Stimulated activated CD4-positive, alpha-beta T cell treated with anti-CD3 and anti-CD28 coated beads, Interleukin-2, amount 100 ng/mL, for 4 hours (primary cell): Measurements from ENCODE around the gene TCF12.
"Not testable (repeated sequence)": the region's sequence is repeated elsewhere in the genome, so short reads cannot be mapped to it uniquely, and the experiment has no call there.

Source experiments
- DNase-seq: peaks from one replicate; pipeline ENCODE4 v3.0.0-alpha.2; 2020; ENCODE audit warnings: low read depth

Gene TCF12

DNA sequence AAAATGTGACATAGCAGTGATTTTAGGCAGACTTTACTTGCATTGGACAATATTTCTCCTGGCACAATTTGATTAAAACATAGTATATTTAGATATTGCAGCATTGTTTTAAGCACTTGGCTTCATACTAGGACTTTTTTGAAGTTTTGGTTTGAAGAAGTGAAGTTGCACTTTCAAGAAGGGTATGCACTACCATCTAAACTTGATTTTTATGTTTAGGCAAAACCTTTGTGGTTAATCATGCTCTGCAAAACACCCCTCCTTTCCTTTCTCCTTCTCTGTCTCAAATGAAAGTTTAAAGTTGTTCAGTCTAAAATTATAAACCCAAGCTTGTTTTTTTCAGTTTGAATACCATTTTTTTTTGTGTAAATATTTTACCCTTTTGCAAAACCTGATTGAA, 173.8 kb downstream of the TCF12 start:
- DNase-seq = no peak

- DNase-seq = no peak
These were observed 176.1 kb downstream of the TCF12 start for GRCh38 chr15:57094321-57095257.

DNA sequence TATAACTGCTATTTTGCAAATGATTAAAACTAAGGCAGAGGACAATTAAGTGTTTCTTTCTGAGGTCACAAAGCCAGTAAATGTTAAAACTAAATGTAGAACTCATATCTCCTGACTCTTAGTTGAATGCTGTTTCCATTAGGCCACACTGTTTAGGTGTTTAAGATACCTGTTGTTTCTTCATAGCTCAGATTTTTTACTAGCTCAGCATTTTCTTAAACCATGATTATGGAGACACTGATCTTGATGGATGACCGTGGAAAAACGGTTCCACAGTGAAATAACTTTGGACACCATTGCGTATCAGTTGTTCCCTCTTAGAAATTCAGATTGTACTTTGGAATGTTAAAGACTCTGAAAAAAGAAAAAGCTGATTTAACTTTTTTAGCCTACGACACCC, 177.5 kb downstream of the TCF12 start:
- DNase-seq = no peak

- DNase-seq = no peak
These were observed 178.8 kb downstream of the TCF12 start for GRCh38 chr15:57097246-57097645.

GRCh38 chr15:57097919-57098543, 179.6 kb downstream of the TCF12 start:
- not testable (repeated sequence) for DNase-seq

- DNase-seq = no peak
These were observed 180.5 kb downstream of the TCF12 start for GRCh38 chr15:57098896-57099295.

GRCh38 chr15:57100136-57100539, 181.7 kb downstream of the TCF12 start:
- no peak for DNase-seq

DNA sequence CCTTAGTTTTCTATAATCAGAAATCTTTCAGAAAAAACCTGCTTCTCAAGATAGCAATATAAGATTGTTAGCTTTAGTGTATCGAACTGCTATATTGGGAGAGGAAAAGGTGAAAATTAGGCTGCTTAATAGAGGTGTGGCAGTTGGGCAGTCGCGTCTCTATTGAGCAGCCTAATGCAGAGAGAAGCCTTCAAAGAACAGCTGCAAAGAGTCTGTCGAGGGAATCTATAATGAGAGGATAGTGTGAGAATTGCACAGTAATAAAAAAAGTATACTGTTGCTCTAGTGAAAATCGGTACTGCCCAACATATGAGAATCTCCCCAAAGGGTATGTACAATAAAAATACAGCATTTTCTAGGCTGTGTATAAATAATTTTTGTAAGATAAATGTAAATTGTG, 184.4 kb downstream of the TCF12 start:
- DNase-seq = no peak

GRCh38 chr15:57108296-57108695, 189.9 kb downstream of the TCF12 start:
- no peak for DNase-seq

DNA sequence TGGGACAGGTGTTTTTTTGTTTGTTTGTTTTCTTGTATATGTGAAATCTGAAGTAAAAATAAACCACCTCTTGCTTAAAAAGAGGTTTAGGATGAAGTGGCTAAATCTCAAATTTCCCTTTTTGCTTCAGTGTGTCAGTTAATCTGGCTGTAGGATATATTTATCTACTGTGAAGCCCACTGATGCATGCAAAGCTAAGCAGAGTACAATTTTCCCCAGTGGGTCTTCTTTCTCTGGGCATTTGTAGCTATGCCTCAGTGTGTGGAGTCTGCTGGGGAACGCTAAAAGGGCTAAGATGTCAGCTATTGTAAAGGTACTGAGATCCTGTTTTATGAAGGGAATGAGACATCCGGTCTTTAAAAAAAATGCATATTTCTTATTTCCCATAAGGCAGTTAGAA, 190.6 kb downstream of the TCF12 start:
- DNase-seq = no peak

GRCh38 chr15:57111002-57111401, 192.6 kb downstream of the TCF12 start:
- DNase-seq = no peak

GRCh38 chr15:57112178-57112577, 193.7 kb downstream of the TCF12 start:
- no peak for DNase-seq

DNA sequence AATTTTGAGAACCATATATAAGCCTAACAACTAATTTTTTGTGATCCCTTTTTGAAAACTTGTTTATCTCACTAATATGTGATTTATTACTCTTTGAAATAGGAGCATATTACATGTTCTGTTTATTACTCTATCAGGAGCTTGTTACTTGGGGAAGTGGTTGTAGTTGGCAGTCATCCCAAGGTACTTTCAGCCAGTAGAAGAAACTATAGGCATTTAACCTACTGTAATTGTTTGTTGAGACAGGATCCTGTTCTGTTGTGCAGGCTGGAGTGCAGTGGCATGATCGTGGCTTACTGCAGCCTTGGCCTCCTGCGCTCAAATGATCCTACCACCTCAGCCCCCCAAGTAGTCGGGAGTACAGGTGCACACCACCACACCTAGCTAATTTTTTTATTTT, 195.6 kb downstream of the TCF12 start:
- DNase-seq = no peak

GRCh38 chr15:57118013-57118799, 199.8 kb downstream of the TCF12 start:
- DNase-seq = no peak

DNA sequence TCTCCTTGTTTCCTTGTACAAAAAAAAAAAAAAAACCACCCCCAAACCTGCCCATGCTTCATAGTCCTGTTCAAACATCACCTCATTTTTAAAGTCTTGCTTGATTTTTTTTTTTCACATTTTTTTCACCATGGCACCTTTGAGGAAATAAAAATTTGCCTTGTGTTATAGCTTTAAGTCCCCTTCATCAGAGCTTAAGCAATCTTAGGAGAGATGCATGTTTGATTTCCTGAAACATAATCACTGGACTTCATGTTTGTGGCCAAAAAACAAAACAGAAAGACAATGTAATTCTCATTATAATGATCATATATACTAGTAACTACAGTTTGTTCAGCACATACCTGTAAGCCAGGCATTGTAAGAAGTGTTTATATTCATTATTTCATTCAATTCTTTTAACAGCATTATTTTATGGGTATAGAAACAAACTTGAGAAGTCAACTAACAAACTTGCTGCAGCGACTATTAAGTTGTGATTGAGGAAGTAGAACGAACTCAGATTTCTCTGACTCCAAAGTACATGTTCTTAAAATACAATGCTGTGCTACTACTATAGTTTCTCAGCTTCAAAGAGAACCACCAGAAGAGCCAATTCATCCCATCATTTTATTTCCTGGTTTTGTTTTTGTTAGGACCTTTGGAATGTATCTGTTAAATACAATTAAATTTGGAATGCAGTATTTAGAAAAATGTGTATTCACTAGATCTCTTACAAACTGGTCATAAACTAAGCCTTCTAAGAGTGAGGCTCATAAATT, 203.8 kb downstream of the TCF12 start:
- no peak for DNase-seq

GRCh38 chr15:57124036-57124435, 205.6 kb downstream of the TCF12 start:
- no peak for DNase-seq

DNA sequence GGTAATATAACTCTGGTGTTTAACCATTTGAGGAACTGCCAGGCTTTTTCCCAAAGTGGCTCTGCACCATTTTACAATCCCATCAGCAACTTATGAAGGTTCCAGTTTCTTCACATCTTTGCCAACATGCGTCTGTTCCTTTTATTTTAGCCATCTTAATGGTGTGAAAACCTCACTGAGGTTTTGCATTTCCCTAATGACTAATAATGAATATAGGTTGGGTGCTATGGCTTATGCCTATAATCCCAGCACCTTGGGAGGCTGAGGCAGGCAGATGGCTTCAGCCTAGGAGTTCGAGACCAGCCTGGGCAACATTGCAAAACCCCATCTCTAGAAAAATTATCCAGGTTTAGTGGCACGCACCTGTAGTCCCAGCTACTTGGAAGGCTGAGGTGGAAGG, 210.6 kb downstream of the TCF12 start:
- DNase-seq = no peak

- no peak for DNase-seq
These were observed 212.5 kb downstream of the TCF12 start for GRCh38 chr15:57130956-57131355.

DNA sequence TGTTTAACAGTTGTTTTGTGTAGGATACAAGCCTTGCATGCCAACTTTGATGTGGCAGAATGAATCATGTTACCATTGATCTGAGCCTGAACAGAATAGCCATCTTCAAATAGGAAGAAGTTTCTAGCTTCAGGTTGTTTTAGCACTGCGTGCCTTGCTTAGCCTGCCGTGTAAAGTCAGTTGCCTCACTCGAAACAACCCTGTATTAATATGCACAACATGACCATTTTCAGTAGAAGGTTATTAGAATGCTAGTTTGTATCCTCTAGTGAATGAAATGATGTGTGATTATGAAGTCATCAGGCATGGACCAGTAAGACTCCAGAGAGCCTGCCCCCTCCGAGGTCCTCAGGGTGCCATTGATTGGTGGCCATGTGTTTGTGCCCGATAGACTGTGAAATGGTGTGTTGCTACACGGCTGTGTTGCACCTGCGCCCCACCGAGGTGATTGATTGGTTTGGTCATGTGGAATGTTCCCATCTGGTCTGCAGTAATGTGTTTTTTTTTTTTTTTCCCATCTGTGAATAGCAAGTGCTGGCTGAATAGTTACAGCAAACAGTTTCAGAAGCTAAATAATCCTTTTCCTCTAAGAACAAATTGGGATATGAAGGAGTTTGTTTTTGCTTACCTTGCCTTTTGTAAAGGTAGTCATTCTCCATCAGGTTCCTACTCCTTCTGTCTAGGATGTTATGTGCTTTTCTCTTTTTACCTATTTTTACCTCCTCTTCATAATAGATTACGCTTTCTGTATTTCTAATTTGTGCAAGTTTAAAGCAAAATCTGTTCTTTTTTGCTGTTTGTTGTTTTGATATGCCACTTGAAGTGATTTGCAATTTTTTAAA, 214.9 kb downstream of the TCF12 start:
- DNase-seq = no peak

DNA sequence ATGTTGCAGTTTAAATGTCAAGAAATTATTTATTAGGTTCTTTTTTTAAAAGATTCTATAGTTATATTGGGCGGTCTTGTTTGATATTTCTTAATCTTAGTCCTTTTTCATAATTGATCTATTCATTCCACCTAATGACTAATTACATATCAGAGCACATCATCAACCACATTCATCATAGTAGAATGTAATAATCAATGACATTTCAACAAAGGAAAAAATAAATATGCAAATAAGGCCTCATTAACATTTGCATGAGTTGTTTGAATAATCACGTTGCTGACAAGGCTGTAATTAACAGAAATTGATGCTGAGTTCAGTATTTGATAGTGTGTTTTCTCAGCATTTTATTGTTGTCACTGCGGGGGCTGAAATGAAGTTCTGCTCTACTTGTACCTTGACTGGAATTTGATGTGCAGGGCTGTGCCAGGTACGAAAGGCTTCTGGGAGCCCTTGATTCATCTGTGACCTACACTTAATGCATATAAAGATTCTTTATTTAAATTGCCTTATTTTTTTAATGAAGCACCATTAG, 215.7 kb downstream of the TCF12 start:
- no peak for DNase-seq

DNA sequence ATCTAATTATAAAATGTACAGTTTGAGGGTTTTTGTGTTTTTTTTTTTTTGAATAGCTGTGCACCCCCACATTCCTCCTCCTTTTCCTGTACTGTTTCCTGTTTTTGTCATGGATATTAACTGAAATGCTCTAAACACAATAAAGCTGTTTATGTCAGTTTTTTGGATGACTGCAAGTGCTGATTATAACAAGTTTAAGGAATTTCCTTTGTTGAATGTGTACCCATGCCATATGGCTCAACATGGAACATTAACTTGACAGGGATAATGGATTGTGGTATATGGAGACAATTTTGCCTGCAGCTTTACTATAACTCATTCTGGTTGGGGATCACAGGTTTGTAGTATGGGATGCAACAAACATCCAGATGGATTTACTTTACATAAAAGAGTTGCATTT, 216.4 kb downstream of the TCF12 start:
- DNase-seq = no peak
